MM.1S (cell line): Measurements from ENCODE around the gene PADI6.

ENCODE experiments used
- CTCF ChIP-seq: fragments of 300-600 bp; sonication (generic); IDR thresholded peaks from 2 replicates; pipeline ENCODE4 v1.5.1; 2016; ENCODE audit warnings: antibody characterized with exemption, low read length, mixed read lengths
- EZH2 ChIP-seq: fragments of 300-600 bp; sonication (generic); optimal IDR thresholded peaks from 2 replicates; pipeline ENCODE3; 2017; ENCODE audit warnings: low read depth, mild to moderate bottlenecking, antibody characterized with exemption, low read length, mixed read lengths
- EZH2phosphoT487 ChIP-seq: fragments of 300-600 bp; sonication (generic); IDR thresholded peaks from 2 replicates; pipeline ENCODE4 v1.6.1; 2018; ENCODE audit warnings: antibody characterized with exemption, low read length

- no peak for TF ChIP-seq CTCF
- TF ChIP-seq EZH2 = no peak
- TF ChIP-seq EZH2phosphoT487 = no peak
These were observed 75.6 kb downstream of the PADI6 start for GRCh38 chr1:17447501-17447992.
